ENCODE results near the gene XYLT1. TPM values are rescaled to one million over a fixed set of nuclear protein-coding genes. Genes with fewer than 3 reads are reported as not detected.

The XYLT1 gene
- total RNA-seq, 1 experiment from 2014 or later, result 1.7 TPM

DNA sequence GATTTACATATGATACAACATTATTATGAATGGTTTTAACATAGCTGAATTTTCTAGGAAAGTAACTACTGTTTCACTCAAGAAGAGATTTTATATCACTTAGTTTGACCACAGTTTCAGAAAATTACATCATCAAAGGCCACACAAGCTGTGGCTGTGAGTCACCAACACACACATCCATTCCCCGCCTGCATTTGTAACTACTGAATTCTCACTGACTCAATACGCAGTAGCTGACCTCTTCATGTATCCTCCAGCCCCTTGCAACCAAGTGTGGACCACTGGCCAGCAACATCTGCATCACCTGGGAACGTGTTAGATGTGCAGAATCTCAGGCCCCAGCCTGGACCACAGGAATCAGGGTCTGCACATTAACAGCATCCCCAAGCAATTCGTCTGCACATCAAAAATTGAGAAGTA lies 197.6 kb downstream of the XYLT1 start:
- H3F3A ChIP-seq (ENCODE audit: insufficient read depth, low read depth), result no peaks in the 10 kb centered on the region
- no peak overlapping the region for H2AFZ ChIP-seq
- CTCF ChIA-PET, result no interaction called here
- no peak overlapping the region for H3K27ac ChIP-seq
- no peaks in the 10 kb centered on the region for H3K36me3 ChIP-seq (ENCODE audit: low read depth)
- intact Hi-C loops (cut with micrococcal nuclease; ENCODE audit: unreplicated experiment), result no loop called here
- no peak overlapping the region for H3K4me2 ChIP-seq
- TF ChIP-seq, protein P1, sequence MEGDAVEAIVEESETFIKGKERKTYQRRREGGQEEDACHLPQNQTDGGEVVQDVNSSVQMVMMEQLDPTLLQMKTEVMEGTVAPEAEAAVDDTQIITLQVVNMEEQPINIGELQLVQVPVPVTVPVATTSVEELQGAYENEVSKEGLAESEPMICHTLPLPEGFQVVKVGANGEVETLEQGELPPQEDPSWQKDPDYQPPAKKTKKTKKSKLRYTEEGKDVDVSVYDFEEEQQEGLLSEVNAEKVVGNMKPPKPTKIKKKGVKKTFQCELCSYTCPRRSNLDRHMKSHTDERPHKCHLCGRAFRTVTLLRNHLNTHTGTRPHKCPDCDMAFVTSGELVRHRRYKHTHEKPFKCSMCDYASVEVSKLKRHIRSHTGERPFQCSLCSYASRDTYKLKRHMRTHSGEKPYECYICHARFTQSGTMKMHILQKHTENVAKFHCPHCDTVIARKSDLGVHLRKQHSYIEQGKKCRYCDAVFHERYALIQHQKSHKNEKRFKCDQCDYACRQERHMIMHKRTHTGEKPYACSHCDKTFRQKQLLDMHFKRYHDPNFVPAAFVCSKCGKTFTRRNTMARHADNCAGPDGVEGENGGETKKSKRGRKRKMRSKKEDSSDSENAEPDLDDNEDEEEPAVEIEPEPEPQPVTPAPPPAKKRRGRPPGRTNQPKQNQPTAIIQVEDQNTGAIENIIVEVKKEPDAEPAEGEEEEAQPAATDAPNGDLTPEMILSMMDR (conservative IDR thresholded peaks at IDR 0.05), result no peak
- TF ChIP-seq EZH2 (IDR thresholded peaks at IDR 0.05; ENCODE audit: low read depth), result no peak
- H3K79me2 ChIP-seq (ENCODE audit: low read depth), result no peaks in the 10 kb centered on the region
- H3K4me1 ChIP-seq (replicated peaks; ENCODE audit: insufficient read depth), result no peaks in the 10 kb centered on the region
- H3K9me2 ChIP-seq (ENCODE audit: insufficient read depth), result no peaks in the 10 kb centered on the region
- no TSS peak for BruUV-seq (replicated peaks)
- no peaks in the 10 kb centered on the region for H4K20me1 ChIP-seq (ENCODE audit: insufficient read depth)
- no peak overlapping the region for H3K4me3 ChIP-seq
- POLR2A ChIA-PET (ENCODE audit: unreplicated experiment), result no interaction called here
- H3K27me3 ChIP-seq (ENCODE audit: insufficient read depth, low read depth), result no peaks in the 10 kb centered on the region
- H3K9me3 ChIP-seq (ENCODE audit: insufficient read depth, low read depth), result no peaks in the 10 kb centered on the region
- DNase-seq, result no peak

DNA sequence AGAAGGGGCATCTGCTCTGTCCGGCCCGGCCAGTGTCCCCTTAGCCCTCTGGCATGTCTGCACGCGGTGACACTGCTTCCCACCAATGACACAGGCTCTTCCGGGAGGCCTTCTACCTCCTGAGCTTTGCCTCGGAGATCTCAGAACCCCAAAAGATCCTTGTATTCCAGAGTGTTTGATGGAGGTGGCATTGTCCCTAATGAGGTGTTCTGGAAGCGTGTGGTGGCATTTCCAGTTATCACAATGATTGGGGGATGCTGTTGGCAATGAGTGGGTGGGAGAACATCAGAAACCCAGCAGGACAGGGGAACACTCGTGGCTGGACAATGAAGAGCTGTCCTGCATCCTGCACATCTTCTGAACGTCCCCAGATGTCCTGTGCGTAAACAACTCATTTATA lies 198.0 kb downstream of the XYLT1 start:
- CTCF ChIA-PET, result no interaction called here
- no peaks in the 10 kb centered on the region for H3K9me2 ChIP-seq (ENCODE audit: insufficient read depth)
- POLR2A ChIA-PET (ENCODE audit: unreplicated experiment), result no interaction called here
- no peaks in the 10 kb centered on the region for H3K4me1 ChIP-seq (replicated peaks; ENCODE audit: insufficient read depth)
- no peaks in the 10 kb centered on the region for H4K20me1 ChIP-seq (ENCODE audit: insufficient read depth)
- H2AFZ ChIP-seq, result no peak overlapping the region
- H3K36me3 ChIP-seq (ENCODE audit: low read depth), result no peaks in the 10 kb centered on the region
- H3K79me2 ChIP-seq (ENCODE audit: low read depth), result no peaks in the 10 kb centered on the region
- H3K4me3 ChIP-seq, result no peak overlapping the region
- H3K9me3 ChIP-seq (ENCODE audit: insufficient read depth, low read depth), result no peaks in the 10 kb centered on the region
- no peak for DNase-seq
- TF ChIP-seq, protein P1 (conservative IDR thresholded peaks at IDR 0.05), result no peak
- no peak for TF ChIP-seq EZH2 (IDR thresholded peaks at IDR 0.05; ENCODE audit: low read depth)
- intact Hi-C loops (cut with micrococcal nuclease; ENCODE audit: unreplicated experiment), result no loop called here
- no TSS peak for BruUV-seq (replicated peaks)
- H3F3A ChIP-seq (ENCODE audit: insufficient read depth, low read depth), result no peaks in the 10 kb centered on the region
- no peak overlapping the region for H3K4me2 ChIP-seq
- no peaks in the 10 kb centered on the region for H3K27me3 ChIP-seq (ENCODE audit: insufficient read depth, low read depth)
- no peak overlapping the region for H3K27ac ChIP-seq

DNA sequence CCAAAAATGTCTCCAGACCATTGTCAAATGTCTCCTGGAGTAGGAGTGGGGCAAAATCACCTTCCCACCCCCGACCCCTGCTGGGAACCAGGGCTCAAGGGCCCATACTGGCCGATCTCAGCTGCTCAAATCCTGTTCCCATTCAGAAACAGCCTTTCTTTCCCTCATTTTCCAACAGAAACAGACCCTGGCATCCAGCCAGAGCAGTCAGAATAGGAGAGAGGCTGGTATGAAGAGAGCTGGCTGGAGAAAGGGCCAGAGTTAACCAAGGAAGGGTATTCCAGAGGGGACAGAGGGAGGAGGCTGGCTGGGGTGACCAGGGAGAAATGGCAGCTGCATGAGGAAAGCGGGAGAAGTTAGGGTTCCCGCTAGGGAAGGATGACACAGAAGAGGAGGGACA lies 199.1 kb downstream of the XYLT1 start:
- DNase-seq, result no peak
- H3F3A ChIP-seq (ENCODE audit: insufficient read depth, low read depth), result no peaks in the 10 kb centered on the region
- TF ChIP-seq EZH2 (IDR thresholded peaks at IDR 0.05; ENCODE audit: low read depth), result no peak
- TF ChIP-seq, protein P1 (conservative IDR thresholded peaks at IDR 0.05), result no peak
- ChIA-PET CTCF (no interaction called here), POLR2A (ENCODE audit: unreplicated experiment) (no interaction called here)
- H3K9me3 ChIP-seq (ENCODE audit: insufficient read depth, low read depth), result no peaks in the 10 kb centered on the region
- no peaks in the 10 kb centered on the region for H4K20me1 ChIP-seq (ENCODE audit: insufficient read depth)
- H3K79me2 ChIP-seq (ENCODE audit: low read depth), result no peaks in the 10 kb centered on the region
- H3K9me2 ChIP-seq (ENCODE audit: insufficient read depth), result no peaks in the 10 kb centered on the region
- H3K36me3 ChIP-seq (ENCODE audit: low read depth), result no peaks in the 10 kb centered on the region
- no peaks in the 10 kb centered on the region for H3K4me1 ChIP-seq (replicated peaks; ENCODE audit: insufficient read depth)
- H3K27me3 ChIP-seq (ENCODE audit: insufficient read depth, low read depth), result no peaks in the 10 kb centered on the region
- no peak overlapping the region for H3K4me2 ChIP-seq
- no peak overlapping the region for H2AFZ ChIP-seq
- no peak overlapping the region for H3K4me3 ChIP-seq
- intact Hi-C loops (cut with micrococcal nuclease; ENCODE audit: unreplicated experiment), result no loop called here
- no peak overlapping the region for H3K27ac ChIP-seq
- BruUV-seq (replicated peaks), result no TSS peak

Measured in PC-9 (cell line).